ENCODE results near the gene SIAH2.
"Not testable (repeated sequence)": the region's sequence is repeated elsewhere in the genome, so short reads cannot be mapped to it uniquely, and the experiment has no call there.

SIAH2 gene

GRCh38 chr3:150763122-150763840, at the start of gene SIAH2:
SIAH2 (minus strand) TSS chr3:150763169; CDS start chr3:150762849, 320 bp downstream.
- DNase-seq, result peak; percentile 95

GRCh38 chr3:150811984-150812383, 49.0 kb upstream of the SIAH2 start:
- no peak for DNase-seq

- DNase-seq, result no peak
Observed at GRCh38 chr3:150810641-150811040, 47.7 kb upstream of the SIAH2 start.

- DNase-seq, result no peak
Observed at GRCh38 chr3:150806185-150806835, 43.3 kb upstream of the SIAH2 start.

- no peak for DNase-seq
Observed at GRCh38 chr3:150805354-150805753, 42.4 kb upstream of the SIAH2 start.

- DNase-seq, result no peak
Observed at GRCh38 chr3:150803440-150803985, 40.5 kb upstream of the SIAH2 start.

- DNase-seq, result no peak
Observed at GRCh38 chr3:150800722-150801121, 37.8 kb upstream of the SIAH2 start.

- no peak for DNase-seq
Observed at GRCh38 chr3:150798122-150798618, 35.2 kb upstream of the SIAH2 start.

GRCh38 chr3:150797155-150797554, 34.2 kb upstream of the SIAH2 start:
- no peak for DNase-seq

- DNase-seq, result not testable (repeated sequence)
Observed at GRCh38 chr3:150796527-150796926, 33.6 kb upstream of the SIAH2 start.

- DNase-seq, result no peak
Observed at GRCh38 chr3:150793641-150794040, 30.7 kb upstream of the SIAH2 start.

- no peak for DNase-seq
Observed at GRCh38 chr3:150790629-150791028, 27.7 kb upstream of the SIAH2 start.

GRCh38 chr3:150789451-150789850, 26.5 kb upstream of the SIAH2 start:
- DNase-seq, result no peak

GRCh38 chr3:150787741-150788370, 24.9 kb upstream of the SIAH2 start:
- no peak for DNase-seq

GRCh38 chr3:150786791-150787190, 23.8 kb upstream of the SIAH2 start:
- no peak for DNase-seq

GRCh38 chr3:150784747-150785125, 21.8 kb upstream of the SIAH2 start:
- no peak for DNase-seq

GRCh38 chr3:150783920-150784746, 21.2 kb upstream of the SIAH2 start:
- no peak for DNase-seq

- no peak for DNase-seq
Observed at GRCh38 chr3:150783316-150783715, 20.3 kb upstream of the SIAH2 start.

- no peak for DNase-seq
Observed at GRCh38 chr3:150779402-150779858, 16.5 kb upstream of the SIAH2 start.

GRCh38 chr3:150778793-150779401, 15.9 kb upstream of the SIAH2 start:
- no peak for DNase-seq

GRCh38 chr3:150775001-150775599, 12.1 kb upstream of the SIAH2 start:
- no peak for DNase-seq
